Measurements from ENCODE around the gene ZGPAT. TPM values are rescaled to one million over a fixed set of nuclear protein-coding genes. Genes with fewer than 3 reads are reported as not detected.

Gene ZGPAT
- total and polyA plus RNA-seq, 2 of the 13 experiments (the other 11 are each of a cell fraction or from before 2014, with no cell fraction given) = 23.0 to 41.9 TPM

DNA sequence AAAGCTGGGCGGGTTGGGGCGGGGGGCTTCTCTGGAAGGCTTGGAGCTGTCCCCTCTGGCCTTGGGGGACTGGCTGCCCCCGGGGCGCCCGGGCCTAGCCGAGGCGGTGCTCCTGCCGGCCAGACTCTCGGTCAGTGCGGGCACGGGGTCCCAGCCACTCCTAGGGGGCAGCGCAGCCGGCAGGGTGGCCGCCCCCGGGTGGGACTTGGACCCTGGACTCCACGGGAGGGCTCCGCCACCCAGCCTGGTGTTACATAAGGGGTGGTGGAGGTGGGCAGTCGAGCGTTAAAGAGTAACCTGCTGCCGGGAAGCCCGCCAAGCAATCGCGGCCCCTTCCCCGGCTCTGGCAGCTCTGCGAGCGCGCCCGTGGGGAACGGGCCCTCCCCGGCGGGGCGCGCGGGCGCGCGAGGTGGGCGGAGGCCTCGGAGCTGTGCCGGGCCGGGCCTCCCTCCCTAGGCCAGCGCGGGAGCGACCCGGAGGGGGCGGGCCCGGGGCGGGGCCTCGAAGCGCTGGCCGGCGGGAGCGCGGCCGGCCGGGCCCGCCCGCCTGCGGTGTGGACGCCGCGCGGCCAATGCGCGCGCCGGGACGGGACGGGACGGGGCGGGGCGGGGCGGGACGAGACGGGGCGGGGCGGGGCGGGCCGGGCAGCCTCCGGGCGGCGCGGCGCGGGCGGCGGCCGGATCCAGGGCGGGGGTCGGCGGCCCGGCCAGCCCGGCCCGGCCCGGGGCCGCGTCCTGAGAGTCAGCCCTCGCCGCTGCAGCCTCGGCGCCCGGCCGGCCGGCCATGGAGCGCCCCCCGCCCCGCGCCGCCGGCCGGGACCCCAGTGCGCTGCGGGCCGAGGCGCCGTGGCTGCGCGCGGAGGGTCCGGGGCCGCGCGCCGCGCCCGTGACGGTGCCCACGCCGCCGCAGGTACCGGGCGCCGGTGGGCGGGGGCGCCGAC, 31.6 kb downstream of the ZGPAT start, which contains the start of gene SLC2A4RG (continued):
- TF ChIP-seq LRRFIP1 (CRISPR knock-in tag; conservative IDR thresholded peaks at IDR 0.05) (no peak), FOXA1 (IDR thresholded peaks at IDR 0.05) (no peak), FOXA1 (CRISPR knock-in tag; IDR thresholded peaks at IDR 0.05) (peak; percentile 42; the same call in 1 of the 2 replicates), CC2D1A (CRISPR knock-in tag; IDR thresholded peaks at IDR 0.05) (no peak), SP4 (CRISPR knock-in tag; IDR thresholded peaks at IDR 0.05) (peak; percentile 94), ZNF576 (CRISPR knock-in tag; IDR thresholded peaks at IDR 0.05) (no peak), ZNF333 (CRISPR knock-in tag; IDR thresholded peaks at IDR 0.05; ENCODE audit: borderline replicate concordance) (no peak; the same call in 1 of the 2 replicates), ZNF503 (CRISPR knock-in tag; IDR thresholded peaks at IDR 0.05) (peak; percentile 91), DNMT1 (CRISPR knock-in tag; IDR thresholded peaks at IDR 0.05) (no peak; the same call in 1 of the 2 replicates), ATF7-NPFF (CRISPR knock-in tag; IDR thresholded peaks at IDR 0.05; ENCODE audit: low read depth) (peak; percentile 97), ZNF3 (CRISPR knock-in tag; IDR thresholded peaks at IDR 0.05) (no peak), BHLHE40 (IDR thresholded peaks at IDR 0.05; ENCODE audit: low read length) (0 out of 2 replicates have a peak, but pooled peaks have one; percentile 30), ZNF362 (CRISPR knock-in tag; IDR thresholded peaks at IDR 0.05; ENCODE audit: borderline replicate concordance) (no peak; the same call in 1 of the 2 replicates), ZNF549 (CRISPR knock-in tag; IDR thresholded peaks at IDR 0.05) (peak; percentile 77; the same call in 1 of the 2 replicates), JDP2 (CRISPR knock-in tag; IDR thresholded peaks at IDR 0.05; ENCODE audit: borderline replicate concordance) (peak; percentile 80; the same call in 1 of the 2 replicates)
- TF ChIP-seq, protein P1, sequence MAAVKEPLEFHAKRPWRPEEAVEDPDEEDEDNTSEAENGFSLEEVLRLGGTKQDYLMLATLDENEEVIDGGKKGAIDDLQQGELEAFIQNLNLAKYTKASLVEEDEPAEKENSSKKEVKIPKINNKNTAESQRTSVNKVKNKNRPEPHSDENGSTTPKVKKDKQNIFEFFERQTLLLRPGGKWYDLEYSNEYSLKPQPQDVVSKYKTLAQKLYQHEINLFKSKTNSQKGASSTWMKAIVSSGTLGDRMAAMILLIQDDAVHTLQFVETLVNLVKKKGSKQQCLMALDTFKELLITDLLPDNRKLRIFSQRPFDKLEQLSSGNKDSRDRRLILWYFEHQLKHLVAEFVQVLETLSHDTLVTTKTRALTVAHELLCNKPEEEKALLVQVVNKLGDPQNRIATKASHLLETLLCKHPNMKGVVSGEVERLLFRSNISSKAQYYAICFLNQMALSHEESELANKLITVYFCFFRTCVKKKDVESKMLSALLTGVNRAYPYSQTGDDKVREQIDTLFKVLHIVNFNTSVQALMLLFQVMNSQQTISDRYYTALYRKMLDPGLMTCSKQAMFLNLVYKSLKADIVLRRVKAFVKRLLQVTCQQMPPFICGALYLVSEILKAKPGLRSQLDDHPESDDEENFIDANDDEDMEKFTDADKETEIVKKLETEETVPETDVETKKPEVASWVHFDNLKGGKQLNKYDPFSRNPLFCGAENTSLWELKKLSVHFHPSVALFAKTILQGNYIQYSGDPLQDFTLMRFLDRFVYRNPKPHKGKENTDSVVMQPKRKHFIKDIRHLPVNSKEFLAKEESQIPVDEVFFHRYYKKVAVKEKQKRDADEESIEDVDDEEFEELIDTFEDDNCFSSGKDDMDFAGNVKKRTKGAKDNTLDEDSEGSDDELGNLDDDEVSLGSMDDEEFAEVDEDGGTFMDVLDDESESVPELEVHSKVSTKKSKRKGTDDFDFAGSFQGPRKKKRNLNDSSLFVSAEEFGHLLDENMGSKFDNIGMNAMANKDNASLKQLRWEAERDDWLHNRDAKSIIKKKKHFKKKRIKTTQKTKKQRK (IDR thresholded peaks at IDR 0.05; ENCODE audit: low read length) = no peak
- TF ChIP-seq, protein P2, sequence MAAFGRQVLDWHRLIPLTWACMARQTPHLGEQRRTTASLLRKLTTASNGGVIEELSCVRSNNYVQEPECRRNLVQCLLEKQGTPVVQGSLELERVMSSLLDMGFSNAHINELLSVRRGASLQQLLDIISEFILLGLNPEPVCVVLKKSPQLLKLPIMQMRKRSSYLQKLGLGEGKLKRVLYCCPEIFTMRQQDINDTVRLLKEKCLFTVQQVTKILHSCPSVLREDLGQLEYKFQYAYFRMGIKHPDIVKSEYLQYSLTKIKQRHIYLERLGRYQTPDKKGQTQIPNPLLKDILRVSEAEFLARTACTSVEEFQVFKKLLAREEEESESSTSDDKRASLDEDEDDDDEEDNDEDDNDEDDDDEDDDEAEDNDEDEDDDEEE (CRISPR knock-in tag; IDR thresholded peaks at IDR 0.05) = peak; percentile 92
